ENCODE measurements around the gene USP4. TPM values are rescaled to one million over a fixed set of nuclear protein-coding genes. Genes with fewer than 3 reads are reported as not detected.

USP4 gene
- total RNA-seq, 2 experiments from 2014 or later: 94.3 to 95.2 TPM

GRCh38 chr3:49316696-49317457 is 23.0 kb downstream of the USP4 start:
- H3K4me3 Mint-ChIP-seq: no peak overlapping the region
- H3K27me3 Mint-ChIP-seq: no peaks in the 10 kb centered on the region
- no peaks in the 10 kb centered on the region for H3K4me1 ChIP-seq (ENCODE audit: insufficient read depth, low read length)
- H3K9me3 Mint-ChIP-seq: no peaks in the 10 kb centered on the region
- H3K9me3 ChIP-seq (ENCODE audit: control insufficient read depth in 1 of 2, insufficient read depth in 1 of 2, low read length in 2 of 2): no peaks in the 10 kb centered on the region
- no peaks in the 10 kb centered on the region for H3K27me3 ChIP-seq (ENCODE audit: control insufficient read depth in 1 of 2, insufficient read depth in 2 of 2, low read length in 2 of 2)
- TF ChIP-seq CTCF (IDR thresholded peaks at IDR 0.05): no peak
- no peak for ATAC-seq (ENCODE audit: poor library complexity)
- H3K27ac Mint-ChIP-seq: no peak overlapping the region
- peaks cover 69% of the 10 kb centered on the region for H3K36me3 ChIP-seq (ENCODE audit: insufficient read depth, low read length)
- no peak for DNase-seq
- H3K4me1 Mint-ChIP-seq (ENCODE audit: low read depth): no peaks in the 10 kb centered on the region
- intact Hi-C loops (cut with DNase I, micrococcal nuclease): no loop called here
- POLR2A ChIA-PET: no interaction called here
- H3K36me3 Mint-ChIP-seq (ENCODE audit: low read depth): peaks cover 70% of the 10 kb centered on the region
- no peak overlapping the region for H3K4me3 ChIP-seq (ENCODE audit: low read length)
- H3K27ac ChIP-seq (ENCODE audit: low read depth in 1 of 2, low read length in 2 of 2): no peak overlapping the region
- CTCF ChIA-PET: no interaction called here

GRCh38 chr3:49313896-49314688 is 25.8 kb downstream of the USP4 start:
- peak overlapping the region; percentile 20 for H3K27ac Mint-ChIP-seq
- CTCF ChIA-PET: no interaction called here
- no peaks in the 10 kb centered on the region for H3K27me3 ChIP-seq (ENCODE audit: control insufficient read depth in 1 of 2, insufficient read depth in 2 of 2, low read length in 2 of 2)
- intact Hi-C loops (cut with DNase I, micrococcal nuclease): no loop called here
- no peaks in the 10 kb centered on the region for H3K4me1 Mint-ChIP-seq (ENCODE audit: low read depth)
- DNase-seq (no peak), ATAC-seq (ENCODE audit: poor library complexity) (no peak)
- no peaks in the 10 kb centered on the region for H3K9me3 ChIP-seq (ENCODE audit: control insufficient read depth in 1 of 2, insufficient read depth in 1 of 2, low read length in 2 of 2)
- no peak overlapping the region for H3K27ac ChIP-seq (ENCODE audit: low read depth in 1 of 2, low read length in 2 of 2)
- H3K4me3 ChIP-seq (ENCODE audit: low read length): no peak overlapping the region
- H3K4me1 ChIP-seq (ENCODE audit: insufficient read depth, low read length): no peaks in the 10 kb centered on the region
- H3K9me3 Mint-ChIP-seq: no peaks in the 10 kb centered on the region
- no peak overlapping the region for H3K4me3 Mint-ChIP-seq
- H3K36me3 Mint-ChIP-seq (ENCODE audit: low read depth): peaks cover 71% of the 10 kb centered on the region
- peaks cover 71% of the 10 kb centered on the region for H3K36me3 ChIP-seq (ENCODE audit: insufficient read depth, low read length)
- no peak for TF ChIP-seq CTCF (IDR thresholded peaks at IDR 0.05)
- POLR2A ChIA-PET: no interaction called here
- H3K27me3 Mint-ChIP-seq: no peaks in the 10 kb centered on the region

DNA sequence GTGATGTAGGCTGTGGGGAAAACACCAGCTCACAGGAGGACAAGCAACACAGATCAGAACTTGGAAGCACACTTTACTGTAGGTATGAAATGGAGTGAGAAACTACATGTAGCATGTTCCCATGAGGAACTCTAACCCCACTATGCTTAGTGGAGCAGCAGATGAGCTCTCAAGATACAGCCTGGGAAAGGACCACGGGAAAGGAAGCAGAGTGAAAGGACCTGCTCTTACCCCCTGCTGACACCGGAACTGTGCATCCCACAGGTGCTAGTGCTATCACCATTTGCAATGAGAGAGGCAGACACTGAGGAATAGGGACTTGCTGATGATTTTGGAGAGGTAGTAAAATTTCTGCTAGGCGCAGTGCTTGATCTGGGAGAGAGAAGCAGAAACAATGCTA is 28.6 kb downstream of the USP4 start:
- Histone ChIP-seq H3K27ac (ENCODE audit: low read depth in 1 of 2, low read length in 2 of 2) (no peak overlapping the region), H3K4me1 (ENCODE audit: insufficient read depth, low read length) (no peaks in the 10 kb centered on the region), H3K4me3 (ENCODE audit: low read length) (no peak overlapping the region), H3K36me3 (ENCODE audit: insufficient read depth, low read length) (peaks cover 76% of the 10 kb centered on the region), H3K27me3 (ENCODE audit: control insufficient read depth in 1 of 2, insufficient read depth in 2 of 2, low read length in 2 of 2) (no peaks in the 10 kb centered on the region), H3K9me3 (ENCODE audit: control insufficient read depth in 1 of 2, insufficient read depth in 1 of 2, low read length in 2 of 2) (no peaks in the 10 kb centered on the region)
- Mint-ChIP-seq H3K27me3 (no peaks in the 10 kb centered on the region), H3K4me3 (no peak overlapping the region), H3K9me3 (no peaks in the 10 kb centered on the region), H3K36me3 (ENCODE audit: low read depth) (peaks cover 72% of the 10 kb centered on the region), H3K27ac (peak overlapping the region; percentile 15), H3K4me1 (ENCODE audit: low read depth) (no peaks in the 10 kb centered on the region)
- intact Hi-C loops (cut with DNase I, micrococcal nuclease): no loop called here
- ATAC-seq (ENCODE audit: poor library complexity) (no peak), DNase-seq (no peak)
- POLR2A ChIA-PET: no interaction called here
- CTCF ChIA-PET: no interaction called here
- no peak for TF ChIP-seq CTCF (IDR thresholded peaks at IDR 0.05)

Measured in CD4-positive, alpha-beta T cell (primary cell).